Measurements from ENCODE around the gene FBXW9.
"Not testable (repeated sequence)": the region's sequence is repeated elsewhere in the genome, so short reads cannot be mapped to it uniquely, and the experiment has no call there.

Gene FBXW9

DNA sequence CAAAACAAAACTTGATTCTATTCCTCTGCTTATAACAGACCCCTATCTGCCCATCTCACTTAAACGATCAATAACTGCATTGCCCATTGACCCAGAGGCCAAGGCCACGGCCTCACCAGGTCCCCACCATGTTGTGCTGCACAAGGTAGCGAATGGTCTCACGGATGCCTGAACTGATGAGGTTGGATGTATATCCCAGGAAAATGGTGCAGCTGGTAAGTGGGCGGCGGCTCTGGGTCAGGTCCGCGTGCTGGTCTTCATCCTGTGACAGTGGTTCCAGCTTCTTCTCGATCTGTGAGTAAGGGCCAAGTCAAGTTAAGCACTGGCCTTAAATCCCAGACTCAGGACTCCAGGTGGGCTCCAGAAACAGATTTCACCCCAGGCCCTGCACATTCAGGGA lies 16.4 kb downstream of the FBXW9 start:
- DNase-seq (ENCODE audit: low spot score): no peak

DNA sequence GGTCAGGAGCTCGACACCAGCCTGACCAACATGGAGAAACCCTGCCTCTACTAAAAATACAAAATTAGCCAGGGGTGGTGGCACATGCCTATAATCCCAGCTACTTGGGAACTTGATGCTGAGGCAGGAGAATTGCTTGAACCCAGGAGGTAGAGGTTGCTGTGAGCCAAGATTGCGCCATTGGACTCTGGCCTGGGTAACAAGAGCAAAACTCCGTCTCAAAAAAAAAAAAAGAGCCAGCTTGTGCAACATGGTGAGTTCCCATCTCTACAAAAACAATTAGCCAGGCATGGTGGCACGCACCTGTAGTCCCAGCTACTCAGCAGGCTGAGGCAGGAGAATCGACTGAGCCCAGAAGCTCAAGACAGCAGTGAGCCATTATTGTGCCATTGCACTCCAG lies 18.4 kb downstream of the FBXW9 start:
- not testable (repeated sequence) for DNase-seq (ENCODE audit: low spot score)

DNA sequence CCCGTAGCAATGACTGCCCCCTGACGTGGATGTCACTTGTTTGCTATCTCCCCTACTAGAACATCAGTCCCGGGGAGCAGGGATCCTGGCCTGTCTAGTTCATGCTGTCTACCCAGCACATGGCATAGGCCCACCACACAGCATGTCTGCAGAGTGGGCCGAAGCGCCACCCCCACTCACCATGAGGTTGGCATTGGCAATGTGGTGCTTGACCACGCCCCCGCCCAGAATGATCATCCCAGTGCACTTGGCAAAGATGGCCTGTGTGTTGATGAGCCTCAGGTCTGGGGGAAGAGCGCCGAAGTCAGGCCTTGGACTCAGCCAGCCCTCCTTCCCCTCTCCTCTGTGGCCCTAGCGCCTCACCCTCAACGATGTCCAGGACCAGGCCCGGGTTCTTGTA lies 19.5 kb downstream of the FBXW9 start:
- no peak for DNase-seq (ENCODE audit: low spot score)

DNA sequence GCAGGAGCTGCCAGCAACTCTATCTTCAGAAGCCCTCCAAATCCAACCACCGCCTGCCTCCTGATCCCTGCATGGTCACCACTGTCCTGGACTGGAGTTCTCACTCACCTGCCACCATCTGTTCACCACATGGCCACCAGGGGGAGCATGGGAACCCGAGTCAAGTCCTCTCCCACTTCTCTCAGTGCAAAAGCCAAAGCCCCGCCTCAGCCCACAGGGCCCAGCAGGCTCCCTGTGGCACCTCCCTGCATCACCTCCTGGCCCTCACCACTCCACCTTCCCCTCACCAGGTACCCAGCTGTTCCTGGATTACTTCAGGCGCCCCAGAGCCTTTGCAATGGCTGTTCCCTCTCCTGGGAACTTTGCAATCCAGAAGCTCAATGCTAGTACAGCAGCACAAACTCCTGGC lies 20.0 kb downstream of the FBXW9 start:
- peak; percentile 82 for DNase-seq (ENCODE audit: low spot score)

DNA sequence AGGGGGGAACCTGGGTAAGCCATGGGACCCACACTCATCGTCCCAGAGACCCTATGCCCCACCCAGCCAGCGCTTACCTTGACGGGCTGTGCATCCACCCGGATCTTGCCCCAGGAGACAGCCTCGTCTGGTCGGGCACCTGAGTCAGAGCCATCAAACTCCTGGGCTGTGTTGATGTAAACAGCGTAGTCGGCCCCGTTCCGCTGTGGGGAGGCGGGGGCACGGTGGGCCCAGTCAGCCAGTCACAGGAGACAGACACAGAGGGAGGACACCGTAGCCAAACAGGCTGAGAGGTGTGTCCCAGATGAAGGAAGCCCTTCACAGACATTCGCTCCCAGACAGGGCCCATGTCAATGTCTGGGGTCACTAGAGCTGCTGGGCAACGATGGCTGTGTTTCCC lies 20.5 kb downstream of the FBXW9 start:
- DNase-seq (ENCODE audit: low spot score): no peak

DNA sequence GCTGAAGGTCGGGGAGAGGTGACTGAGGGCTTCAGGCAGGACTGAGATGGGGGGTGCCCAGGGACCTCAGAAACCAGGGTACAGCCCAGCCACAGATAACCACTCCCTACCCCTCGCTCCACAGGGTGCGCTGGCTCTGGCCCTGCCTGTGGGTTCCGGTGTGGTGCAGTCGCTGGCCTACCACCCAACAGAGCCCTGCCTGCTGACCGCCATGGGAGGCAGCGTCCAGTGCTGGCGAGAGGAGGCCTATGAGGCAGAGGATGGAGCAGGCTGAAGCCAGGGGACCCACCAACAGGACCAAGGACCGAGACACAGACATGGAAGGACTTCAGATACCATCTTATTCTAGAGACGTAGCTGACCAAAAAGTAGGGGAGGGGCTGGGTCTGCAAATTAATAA lies 21.0 kb downstream of the FBXW9 start:
- no peak for DNase-seq (ENCODE audit: low spot score)

DNA sequence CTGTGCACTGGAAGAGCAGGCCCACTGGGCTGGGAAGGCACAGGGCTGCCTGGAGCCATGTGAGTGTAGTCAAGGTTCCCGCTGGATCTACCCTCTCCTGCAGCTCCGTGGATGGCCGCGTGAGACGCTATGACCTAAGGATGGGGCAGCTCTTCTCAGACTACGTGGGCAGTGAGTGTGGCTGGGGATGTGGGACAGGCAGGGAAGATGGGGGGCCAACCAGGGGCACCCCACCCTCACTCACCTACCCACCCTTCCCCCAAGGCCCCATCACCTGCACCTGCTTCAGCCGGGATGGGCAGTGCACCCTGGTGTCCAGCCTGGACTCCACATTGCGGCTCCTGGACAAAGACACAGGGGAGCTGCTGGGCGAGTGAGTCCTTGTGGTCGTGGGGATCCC lies 23.7 kb downstream of the FBXW9 start:
- no peak for DNase-seq (ENCODE audit: low spot score)

DNA sequence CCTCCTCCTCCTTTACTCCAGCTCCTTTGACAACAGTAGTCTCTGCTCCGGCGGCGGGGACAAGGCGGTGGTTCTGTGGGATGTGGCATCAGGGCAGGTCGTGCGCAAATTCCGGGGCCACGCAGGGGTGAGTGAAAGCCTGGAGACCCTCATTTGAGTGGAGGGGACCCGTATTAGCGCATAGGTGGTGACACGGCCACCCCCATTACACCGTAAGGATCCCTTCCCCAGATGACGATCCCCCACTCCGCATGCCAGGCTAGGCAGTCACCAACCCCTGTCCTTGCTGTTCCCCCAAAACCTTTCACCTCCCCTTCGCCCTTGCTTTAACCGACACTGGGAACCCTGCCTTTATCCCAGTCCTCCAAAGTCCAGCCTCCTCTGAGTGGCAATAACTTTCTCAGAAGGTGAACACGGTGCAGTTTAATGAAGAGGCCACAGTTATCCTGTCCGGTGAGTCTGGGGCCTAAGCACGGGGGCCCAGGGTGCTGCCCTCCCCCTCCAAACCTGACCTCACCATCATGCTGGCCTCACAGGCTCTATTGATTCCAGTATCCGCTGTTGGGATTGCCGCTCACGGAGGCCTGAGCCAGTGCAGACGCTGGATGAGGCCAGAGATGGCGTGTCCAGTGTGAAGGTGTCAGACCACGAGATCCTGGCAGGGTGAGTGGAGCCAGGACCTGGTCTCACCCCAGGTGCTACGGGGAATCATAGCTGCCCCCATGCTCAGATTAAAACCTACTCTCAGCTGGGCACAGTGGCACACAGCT lies 26.1 kb downstream of the FBXW9 start:
- DNase-seq (ENCODE audit: low spot score): no peak

DNA sequence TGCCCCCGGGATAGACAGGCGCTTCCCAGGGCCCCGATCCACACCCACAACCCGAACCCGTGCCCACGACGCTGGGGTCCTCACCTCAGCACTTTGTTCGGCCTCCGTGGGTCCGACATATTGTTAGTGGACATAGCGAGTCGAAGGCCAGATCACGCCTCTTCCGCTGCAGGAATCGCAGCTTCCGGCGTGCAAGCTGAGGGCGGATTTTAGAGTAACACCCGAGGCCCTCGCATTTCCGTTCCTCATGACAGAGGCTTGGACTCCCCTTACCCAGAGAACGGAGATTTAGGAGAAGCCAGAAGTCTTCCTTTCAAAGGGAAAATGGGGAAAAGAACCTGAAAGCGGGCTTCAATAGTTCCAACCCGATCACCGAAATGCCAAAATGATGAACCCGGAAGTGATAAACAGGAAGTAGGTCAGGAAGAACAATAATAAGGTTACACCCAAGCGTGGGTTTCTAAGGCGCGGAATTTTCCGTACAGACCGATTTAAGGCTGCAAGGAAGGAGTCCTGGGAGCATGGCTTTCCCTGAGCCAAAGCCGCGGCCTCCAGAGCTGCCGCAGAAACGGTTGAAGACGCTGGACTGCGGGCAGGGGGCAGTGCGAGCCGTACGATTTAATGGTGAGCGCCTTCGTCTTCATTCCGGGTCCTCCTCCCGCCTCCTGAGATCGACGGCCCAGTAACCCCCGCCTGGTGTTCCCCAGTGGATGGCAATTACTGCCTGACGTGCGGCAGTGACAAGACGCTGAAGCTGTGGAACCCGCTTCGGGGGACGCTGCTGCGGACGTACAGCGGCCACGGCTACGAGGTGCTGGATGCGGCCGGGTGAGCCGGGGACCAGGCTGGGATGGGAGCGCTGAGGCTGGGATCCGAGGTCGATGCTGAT lies 26.9 kb downstream of the FBXW9 start:
- peak; percentile 71 for DNase-seq (ENCODE audit: low spot score)

DNA sequence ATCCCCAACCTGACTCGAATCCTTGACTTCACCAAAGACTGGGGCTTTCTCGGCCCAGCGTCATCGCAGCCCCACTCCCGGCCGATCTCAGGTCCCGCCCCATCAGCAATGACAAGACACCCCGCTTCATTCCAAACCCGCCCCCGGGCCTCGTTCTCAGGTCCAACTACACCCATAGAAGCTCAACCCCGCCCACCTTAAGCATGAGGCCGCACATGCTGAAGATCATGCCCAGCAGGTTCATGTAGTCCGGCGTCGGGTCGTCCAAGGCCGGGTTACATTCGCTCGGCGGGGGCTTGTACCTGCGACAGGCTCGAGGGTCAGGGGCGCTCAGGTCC lies 27.5 kb downstream of the FBXW9 start:
- DNase-seq (ENCODE audit: low spot score): peak; percentile 48

DNA sequence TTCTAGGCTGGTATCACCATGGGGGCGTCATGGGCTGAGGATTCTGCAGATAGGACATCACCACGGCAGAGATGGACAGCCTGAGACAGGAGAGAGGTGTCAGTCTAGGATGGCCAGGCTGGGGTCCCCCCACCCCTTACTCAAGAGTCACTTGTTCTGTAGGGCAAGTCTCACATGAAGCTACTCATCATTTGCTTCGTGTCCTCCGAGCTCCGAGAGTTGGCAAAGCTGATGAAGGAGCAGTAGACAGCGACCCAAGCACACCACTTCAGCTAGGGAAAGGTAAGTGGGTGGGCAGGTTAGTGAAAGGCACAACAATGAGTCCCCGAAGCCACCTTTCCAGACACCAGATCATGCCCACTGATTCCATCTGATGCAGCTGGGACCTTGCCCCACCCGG lies 28.1 kb downstream of the FBXW9 start:
- DNase-seq (ENCODE audit: low spot score): no peak

DNA sequence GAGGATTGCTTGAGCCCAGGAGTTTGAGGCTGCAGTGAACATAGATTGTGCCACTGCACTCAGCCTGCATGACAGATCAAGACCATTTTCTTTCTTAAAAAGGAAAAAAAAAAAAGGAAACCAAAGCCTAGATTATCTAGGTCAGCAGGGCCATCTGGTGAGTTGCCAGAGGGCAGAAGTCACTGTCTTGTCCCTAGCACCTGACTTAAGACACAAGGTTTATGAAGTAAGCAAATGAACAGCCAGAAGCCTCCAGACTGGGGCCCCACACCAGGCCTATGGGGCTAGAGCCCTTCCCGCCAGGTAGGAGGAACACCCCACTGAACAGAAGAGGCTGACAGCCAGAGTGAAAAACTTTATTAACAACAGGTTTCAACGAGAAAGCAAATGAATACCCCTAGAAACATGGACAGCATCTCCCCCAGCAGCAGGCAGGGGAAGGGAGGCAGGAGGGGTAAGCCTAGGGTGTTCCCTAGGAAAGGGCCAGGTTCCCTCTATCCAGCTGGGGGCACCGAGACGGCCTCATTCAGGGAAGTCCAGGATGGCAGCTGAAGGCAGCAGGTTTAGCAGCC lies 28.6 kb downstream of the FBXW9 start:
- DNase-seq (ENCODE audit: low spot score): no peak

DNA sequence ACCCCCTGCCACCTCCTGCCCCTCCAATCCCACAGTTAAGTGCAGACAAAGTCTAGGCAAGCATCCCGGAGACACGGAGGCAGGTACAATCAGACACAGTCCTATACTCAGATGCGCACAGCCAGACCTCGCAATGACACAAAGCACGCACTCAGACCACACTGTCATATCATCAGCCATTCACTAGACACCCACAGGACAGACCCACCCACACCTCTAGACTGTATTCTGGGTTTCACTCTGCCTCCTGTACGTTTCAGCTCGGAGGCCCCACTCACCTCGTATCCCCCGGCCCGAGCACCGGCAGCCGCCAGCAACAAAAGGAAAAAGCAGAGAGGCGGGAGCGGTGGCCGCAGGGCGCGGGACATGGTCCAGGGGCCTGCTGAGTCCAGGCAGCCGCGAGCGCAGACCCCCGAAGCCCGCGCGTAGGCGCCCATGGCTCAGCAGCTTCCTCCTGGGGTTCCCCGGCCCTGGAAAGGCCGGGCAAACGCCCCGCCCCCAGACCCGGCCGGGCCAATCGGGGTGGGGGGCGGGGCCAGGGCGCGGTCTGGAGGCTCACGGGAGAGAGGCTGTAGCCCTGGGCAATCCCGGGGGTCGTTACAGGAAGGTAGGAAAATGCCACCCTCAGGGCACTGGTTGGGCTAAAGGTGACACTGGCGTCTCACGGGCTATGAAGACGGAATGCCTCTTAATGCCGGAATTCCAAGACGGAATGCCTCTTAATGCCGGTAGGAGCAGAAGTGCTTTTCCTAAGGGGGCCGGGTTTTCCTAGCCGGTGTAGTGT lies 30.0 kb downstream of the FBXW9 start, which contains the start of the genes MAN2B1 and WDR83:
TSS of gene MAN2B1 (minus strand) at position 478 of the 784 bp plus-strand sequence. CDS start at position 437, 41 bp downstream.
TSS of gene WDR83 (plus strand) at position 543 of the 784 bp plus-strand sequence. CDS start 2,984 bp downstream, outside the sequence.
- DNase-seq (ENCODE audit: low spot score): peak; percentile 95

DNA sequence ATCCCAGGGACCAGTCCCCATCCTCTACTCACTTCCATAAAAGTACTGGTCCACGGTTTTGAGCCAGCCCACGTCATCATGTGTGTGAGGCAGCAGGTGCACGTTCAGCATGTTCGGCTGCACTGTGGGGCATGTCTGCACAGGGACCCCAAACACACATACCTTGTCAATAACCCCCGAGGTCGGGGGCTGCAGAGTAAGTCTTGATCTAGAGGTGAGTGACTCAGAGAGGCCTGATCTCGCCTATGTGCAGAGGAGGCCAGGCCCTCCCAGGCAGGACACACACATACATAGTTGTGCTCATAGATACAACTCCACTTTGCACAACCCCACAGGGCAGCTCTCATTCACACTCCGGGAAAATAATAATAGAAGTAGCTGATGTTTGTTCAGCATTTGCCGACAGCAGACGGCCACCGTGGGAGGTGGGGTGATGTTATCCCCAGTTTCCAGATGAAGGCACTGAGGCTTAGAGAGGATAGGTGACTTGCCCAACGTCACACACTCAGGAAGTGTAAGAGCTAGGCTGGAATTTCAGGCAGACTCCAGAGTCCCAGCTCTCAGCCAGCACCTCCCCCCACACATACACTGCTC lies 30.7 kb downstream of the FBXW9 start:
- DNase-seq (ENCODE audit: low spot score): peak; percentile 49

DNA sequence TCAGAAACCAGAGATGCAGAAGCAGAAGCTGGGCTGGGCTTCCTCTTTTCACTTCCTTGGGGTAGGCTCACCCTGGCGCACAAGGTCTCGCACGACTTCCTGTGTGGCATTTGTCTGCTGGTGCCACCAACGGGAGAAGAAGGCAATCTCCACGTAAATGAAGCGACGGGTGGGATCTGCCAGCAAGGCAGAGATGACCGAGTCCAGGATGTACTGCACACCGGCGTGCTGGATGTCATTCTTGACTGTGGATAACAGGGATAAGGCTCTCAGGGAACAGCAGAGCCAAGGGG lies 31.2 kb downstream of the FBXW9 start:
- peak; percentile 84 for DNase-seq (ENCODE audit: low spot score)

DNA sequence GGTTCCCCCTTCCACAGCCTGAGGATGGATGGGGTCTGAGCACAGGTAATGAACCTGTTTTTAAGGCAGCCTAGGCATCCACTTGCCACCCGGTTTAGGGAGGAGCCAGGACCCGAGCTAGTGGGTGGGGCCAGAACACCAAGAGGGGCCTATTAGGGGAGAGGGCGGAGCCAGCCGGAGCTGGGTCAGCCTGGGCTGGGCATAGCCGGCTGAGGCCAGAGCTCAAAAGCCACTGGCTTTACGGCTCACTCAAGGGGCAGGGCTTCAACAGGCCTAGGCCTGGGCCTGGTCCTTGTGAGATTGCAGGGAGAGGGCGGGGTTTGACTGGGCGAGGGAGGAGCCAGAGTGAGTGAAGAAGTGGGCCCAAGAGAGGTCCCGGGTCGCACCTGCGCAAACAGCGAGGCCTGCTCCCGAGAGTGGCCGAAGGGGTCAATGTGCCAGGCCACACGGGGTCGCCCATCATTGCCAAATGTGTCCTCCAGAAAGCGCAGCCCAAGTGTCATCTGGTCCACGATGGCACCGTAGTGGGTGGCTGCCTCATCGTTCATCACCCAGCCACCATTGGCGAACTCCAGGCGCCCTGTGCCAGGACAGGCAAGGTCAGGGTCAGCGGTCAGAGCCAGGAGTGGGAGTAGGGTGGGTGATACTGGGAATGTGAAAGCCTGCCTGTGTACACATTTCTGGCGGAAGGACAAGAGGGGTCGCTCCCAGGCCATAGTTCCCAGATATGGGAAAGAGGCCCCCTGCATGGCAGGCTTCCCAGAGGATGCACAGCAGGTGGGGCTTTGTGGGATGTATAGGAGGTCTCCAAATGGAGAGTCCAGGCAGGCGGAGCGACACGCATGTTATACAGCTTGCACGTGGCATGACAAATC lies 31.8 kb downstream of the FBXW9 start:
- no peak for DNase-seq (ENCODE audit: low spot score)

DNA sequence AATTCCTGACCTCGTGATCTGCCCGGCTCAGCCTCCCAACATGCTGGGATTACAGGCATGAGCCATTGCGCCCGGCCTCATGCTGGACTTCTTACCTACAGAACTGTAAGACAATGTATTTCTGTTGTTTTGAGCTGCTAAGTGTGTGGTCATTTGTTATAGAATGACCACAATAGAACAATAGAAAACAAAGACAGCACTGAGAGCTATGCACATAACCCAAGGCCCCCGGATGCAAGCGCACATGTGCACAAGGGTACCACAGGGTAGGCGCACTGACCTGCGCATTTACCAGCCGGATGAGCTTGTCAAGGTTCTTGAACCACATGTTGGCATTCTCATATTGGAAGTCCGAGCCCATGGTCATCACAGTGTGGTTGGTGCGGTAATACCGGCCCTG lies 35.5 kb downstream of the FBXW9 start:
- no peak for DNase-seq (ENCODE audit: low spot score)

DNA sequence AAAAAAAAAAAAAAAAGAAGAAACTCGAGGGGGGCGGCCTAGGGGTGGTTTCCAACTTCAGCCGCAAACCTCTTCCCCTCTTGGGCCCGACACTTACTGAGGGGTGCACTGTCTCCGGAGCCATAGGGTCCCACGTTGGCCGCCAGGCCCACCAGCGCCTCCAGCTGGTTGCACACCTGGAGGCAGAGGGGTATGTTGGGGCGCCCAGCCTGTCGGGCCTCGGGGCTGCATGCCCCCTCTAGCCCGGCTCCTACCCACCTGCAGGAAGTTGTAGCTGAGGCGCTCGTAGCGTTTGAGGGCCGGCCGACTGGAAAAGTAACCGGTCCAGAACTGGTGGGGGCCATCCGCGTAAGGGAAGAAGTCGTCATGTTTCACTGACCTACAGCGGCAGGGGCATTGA lies 38.5 kb downstream of the FBXW9 start:
- DNase-seq (ENCODE audit: low spot score): no peak

DNA sequence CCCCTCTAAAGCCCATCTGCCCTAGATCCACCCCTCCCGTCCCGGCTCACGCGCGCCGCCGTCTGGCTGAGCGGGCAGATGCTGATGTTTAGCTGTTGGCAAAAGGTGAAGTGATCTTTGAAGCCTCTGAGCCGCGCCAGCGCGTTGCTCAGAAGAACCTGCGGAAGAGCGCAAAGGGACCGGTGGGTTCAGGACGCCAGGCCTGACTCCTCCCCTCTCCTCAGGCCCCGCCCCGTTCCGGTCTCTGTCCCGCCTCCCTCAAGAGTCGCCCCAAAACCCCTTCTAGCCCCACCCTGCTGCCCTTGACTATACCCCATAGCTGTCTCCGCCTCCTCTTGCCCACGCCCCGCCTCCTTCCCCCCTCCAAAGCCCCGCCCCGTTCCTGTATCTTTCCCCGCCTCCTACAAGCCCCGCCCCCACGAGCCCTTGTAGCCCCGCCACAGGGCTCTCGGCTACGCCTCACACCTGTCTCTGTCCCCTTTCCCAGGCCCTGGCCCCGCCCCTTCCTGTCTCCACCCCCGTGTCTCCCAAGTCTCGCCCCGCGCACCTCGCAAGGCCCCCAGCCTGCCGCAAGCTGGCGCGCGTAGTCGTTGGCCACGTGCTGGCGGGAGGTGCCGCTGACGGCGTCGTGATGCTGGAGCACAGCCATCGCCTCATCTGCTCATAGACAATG lies 39.4 kb downstream of the FBXW9 start:
- DNase-seq (ENCODE audit: low spot score): no peak

DNA sequence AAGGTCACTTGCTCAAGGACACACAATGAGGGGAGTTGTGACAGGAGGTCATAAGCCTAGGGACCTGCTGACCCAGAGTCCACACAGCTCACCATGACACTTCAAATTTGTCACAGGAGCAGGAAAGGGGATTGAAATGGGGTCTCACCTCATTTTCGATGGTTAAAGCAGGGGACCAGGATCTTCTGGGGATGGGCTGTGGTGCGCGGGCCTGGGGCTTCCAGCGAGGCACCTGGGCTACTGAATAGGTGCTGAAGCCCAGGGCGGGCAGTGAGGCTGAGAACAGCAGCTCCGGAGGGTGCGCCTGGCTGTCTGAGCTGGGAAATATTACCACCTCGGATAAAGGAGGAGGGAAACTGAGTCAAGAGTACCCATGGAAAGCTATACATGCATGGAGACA lies 40.9 kb downstream of the FBXW9 start:
- DNase-seq (ENCODE audit: low spot score): no peak
